SK-N-SH treated with all-trans-retinoic acid at 6 μM for 48 hours (cell line): ENCODE data around the gene PITRM1.

Experiments
- ATAC-seq: fragments of 200-7000 bp; cut with Tn5 transposase; 3 replicates; pipeline ENCODE4 v1.9.1; 2020; ENCODE audit warnings: mild to moderate bottlenecking, moderate library complexity
- ARNTL ChIP-seq: fragments of 450-650 bp; formaldehyde crosslinking; IDR thresholded peaks from 2 replicates; pipeline ENCODE4 v1.5.0; 2020; ENCODE audit warnings: low read depth, mild to moderate bottlenecking, moderate library complexity, borderline replicate concordance
- BACH2 ChIP-seq: fragments of 250-450 bp; sonication (Bioruptor Pico); IDR thresholded peaks from 2 replicates; pipeline ENCODE4 v1.9.0; 2021; ENCODE audit warnings: mild to moderate bottlenecking, borderline replicate concordance
- CSDC2 ChIP-seq: fragments of 250-450 bp; sonication (Bioruptor Pico); IDR thresholded peaks from 2 replicates; pipeline ENCODE4 v1.5.0; 2020; ENCODE audit warnings: mild to moderate bottlenecking, moderate library complexity
- ESRRG ChIP-seq: fragments of 250-450 bp; sonication (Bioruptor Pico); IDR thresholded peaks from 2 replicates; pipeline ENCODE4 v1.6.1; 2021; ENCODE audit warnings: mild to moderate bottlenecking
- GLIS3 ChIP-seq: fragments of 250-450 bp; sonication (Bioruptor Pico); IDR thresholded peaks from 2 replicates; pipeline ENCODE4 v1.5.0; 2020; ENCODE audit warnings: mild to moderate bottlenecking, moderate library complexity
- ISL1 ChIP-seq: fragments of 250-450 bp; sonication (Bioruptor Pico); IDR thresholded peaks from 2 replicates; pipeline ENCODE4 v2.1.2; 2022; ENCODE audit warnings: mild to moderate bottlenecking, moderate library complexity
- OSR1 ChIP-seq: fragments of 250-450 bp; sonication (Bioruptor Pico); IDR thresholded peaks from 2 replicates; pipeline ENCODE4 v1.8.0; 2022; ENCODE audit warnings: moderate library complexity, mild to moderate bottlenecking, inconsistent platforms
- PPARA ChIP-seq: fragments of 250-450 bp; sonication (Bioruptor Pico); IDR thresholded peaks from 2 replicates; pipeline ENCODE4 v1.5.0; 2020; ENCODE audit warnings: mild to moderate bottlenecking, borderline replicate concordance
- RARB ChIP-seq: fragments of 250-450 bp; sonication (Bioruptor Pico); IDR thresholded peaks from 2 replicates; pipeline ENCODE4 v1.8.0; 2021; ENCODE audit warnings: mild to moderate bottlenecking, moderate library complexity
- SNAI2 ChIP-seq: fragments of 250-450 bp; sonication (Bioruptor Pico); IDR thresholded peaks from 2 replicates; pipeline ENCODE4 v1.5.0; 2020; ENCODE audit warnings: mild to moderate bottlenecking, moderate library complexity
- TCF4 ChIP-seq: fragments of 250-450 bp; sonication (Bioruptor Pico); IDR thresholded peaks from 2 replicates; pipeline ENCODE4 v1.8.0; 2021; ENCODE audit warnings: mild to moderate bottlenecking, moderate library complexity, borderline replicate concordance
- TOX ChIP-seq: fragments of 250-450 bp; sonication (Bioruptor Pico); IDR thresholded peaks from 2 replicates; pipeline ENCODE4 v1.8.0; 2021; ENCODE audit warnings: mild to moderate bottlenecking, moderate library complexity, borderline replicate concordance
- ZC3H10 ChIP-seq: fragments of 250-450 bp; sonication (Bioruptor Pico); IDR thresholded peaks from 2 replicates; pipeline ENCODE4 v1.5.1; 2021; ENCODE audit warnings: mild to moderate bottlenecking, moderate library complexity
- ZFP3 ChIP-seq: fragments of 250-450 bp; sonication (Bioruptor Pico); IDR thresholded peaks from 2 replicates; pipeline ENCODE4 v1.5.0; 2020; ENCODE audit warnings: mild to moderate bottlenecking, moderate library complexity
- ZNF565 ChIP-seq: fragments of 450-650 bp; formaldehyde crosslinking; conservative IDR thresholded peaks from 2 replicates; pipeline ENCODE4 v1.5.0; 2020; ENCODE audit warnings: low read depth, mild to moderate bottlenecking, moderate library complexity
- ZNF70 ChIP-seq: fragments of 450-650 bp; formaldehyde crosslinking; IDR thresholded peaks from 2 replicates; pipeline ENCODE4 v1.5.0; 2020; ENCODE audit warnings: mild to moderate bottlenecking, moderate library complexity
- ZNF8 ChIP-seq: fragments of 450-650 bp; formaldehyde crosslinking; IDR thresholded peaks from 2 replicates; pipeline ENCODE4 v1.5.0; 2020; ENCODE audit warnings: mild to moderate bottlenecking, moderate library complexity
- TF ChIP-seq, protein P1 (sequence below): fragments of 250-450 bp; sonication (Bioruptor Pico); IDR thresholded peaks from 2 replicates; pipeline ENCODE4 v1.5.0; 2020; ENCODE audit warnings: mild to moderate bottlenecking, moderate library complexity
- TF ChIP-seq, protein P2 (sequence below): fragments of 250-450 bp; sonication (Bioruptor Pico); IDR thresholded peaks from 2 replicates; pipeline ENCODE4 v1.5.1; 2020; ENCODE audit warnings: low read depth, mild to moderate bottlenecking, moderate library complexity
- TF ChIP-seq, protein P3 (sequence below): fragments of 250-450 bp; sonication (Bioruptor Pico); IDR thresholded peaks from 2 replicates; pipeline ENCODE4 v1.8.0; 2021; ENCODE audit warnings: low read depth, mild to moderate bottlenecking, moderate library complexity, borderline replicate concordance
- TF ChIP-seq, protein P4 (sequence below): fragments of 250-450 bp; sonication (Bioruptor Pico); IDR thresholded peaks from 2 replicates; pipeline ENCODE4 v1.8.0; 2020; ENCODE audit warnings: mild to moderate bottlenecking, moderate library complexity, borderline replicate concordance

PITRM1 gene

DNA sequence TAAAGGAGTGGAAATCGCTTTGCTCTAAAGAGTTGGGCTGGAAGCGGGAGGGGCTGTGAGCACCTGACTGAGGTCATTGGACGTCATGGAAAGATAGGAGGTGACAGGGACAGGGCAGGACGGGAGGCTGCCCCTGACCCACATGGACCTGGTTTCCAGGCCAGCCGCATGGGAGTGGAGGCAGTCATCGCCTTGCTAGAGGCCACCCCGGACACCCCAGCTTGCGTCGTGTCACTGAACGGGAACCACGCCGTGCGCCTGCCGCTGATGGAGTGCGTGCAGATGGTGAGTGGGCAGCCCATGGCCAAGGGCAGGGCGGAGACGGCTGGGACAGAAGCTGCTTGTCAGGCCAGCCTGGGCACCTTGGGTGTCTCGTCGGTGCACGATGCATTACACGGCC, 63.4 kb downstream of the PITRM1 start:
- no peak for ATAC-seq
- no peak for TF ChIP-seq TCF4
- no peak for TF ChIP-seq ZC3H10
- TF ChIP-seq ISL1 (CRISPR knock-in tag) = no peak
- TF ChIP-seq, protein P1, sequence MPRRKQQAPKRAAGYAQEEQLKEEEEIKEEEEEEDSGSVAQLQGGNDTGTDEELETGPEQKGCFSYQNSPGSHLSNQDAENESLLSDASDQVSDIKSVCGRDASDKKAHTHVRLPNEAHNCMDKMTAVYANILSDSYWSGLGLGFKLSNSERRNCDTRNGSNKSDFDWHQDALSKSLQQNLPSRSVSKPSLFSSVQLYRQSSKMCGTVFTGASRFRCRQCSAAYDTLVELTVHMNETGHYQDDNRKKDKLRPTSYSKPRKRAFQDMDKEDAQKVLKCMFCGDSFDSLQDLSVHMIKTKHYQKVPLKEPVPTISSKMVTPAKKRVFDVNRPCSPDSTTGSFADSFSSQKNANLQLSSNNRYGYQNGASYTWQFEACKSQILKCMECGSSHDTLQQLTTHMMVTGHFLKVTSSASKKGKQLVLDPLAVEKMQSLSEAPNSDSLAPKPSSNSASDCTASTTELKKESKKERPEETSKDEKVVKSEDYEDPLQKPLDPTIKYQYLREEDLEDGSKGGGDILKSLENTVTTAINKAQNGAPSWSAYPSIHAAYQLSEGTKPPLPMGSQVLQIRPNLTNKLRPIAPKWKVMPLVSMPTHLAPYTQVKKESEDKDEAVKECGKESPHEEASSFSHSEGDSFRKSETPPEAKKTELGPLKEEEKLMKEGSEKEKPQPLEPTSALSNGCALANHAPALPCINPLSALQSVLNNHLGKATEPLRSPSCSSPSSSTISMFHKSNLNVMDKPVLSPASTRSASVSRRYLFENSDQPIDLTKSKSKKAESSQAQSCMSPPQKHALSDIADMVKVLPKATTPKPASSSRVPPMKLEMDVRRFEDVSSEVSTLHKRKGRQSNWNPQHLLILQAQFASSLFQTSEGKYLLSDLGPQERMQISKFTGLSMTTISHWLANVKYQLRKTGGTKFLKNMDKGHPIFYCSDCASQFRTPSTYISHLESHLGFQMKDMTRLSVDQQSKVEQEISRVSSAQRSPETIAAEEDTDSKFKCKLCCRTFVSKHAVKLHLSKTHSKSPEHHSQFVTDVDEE = no peak
- TF ChIP-seq, protein P2, sequence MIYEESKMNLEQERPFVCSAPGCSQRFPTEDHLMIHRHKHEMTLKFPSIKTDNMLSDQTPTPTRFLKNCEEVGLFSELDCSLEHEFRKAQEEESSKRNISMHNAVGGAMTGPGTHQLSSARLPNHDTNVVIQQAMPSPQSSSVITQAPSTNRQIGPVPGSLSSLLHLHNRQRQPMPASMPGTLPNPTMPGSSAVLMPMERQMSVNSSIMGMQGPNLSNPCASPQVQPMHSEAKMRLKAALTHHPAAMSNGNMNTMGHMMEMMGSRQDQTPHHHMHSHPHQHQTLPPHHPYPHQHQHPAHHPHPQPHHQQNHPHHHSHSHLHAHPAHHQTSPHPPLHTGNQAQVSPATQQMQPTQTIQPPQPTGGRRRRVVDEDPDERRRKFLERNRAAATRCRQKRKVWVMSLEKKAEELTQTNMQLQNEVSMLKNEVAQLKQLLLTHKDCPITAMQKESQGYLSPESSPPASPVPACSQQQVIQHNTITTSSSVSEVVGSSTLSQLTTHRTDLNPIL (CRISPR knock-in tag) = no peak
- no peak for TF ChIP-seq ARNTL (CRISPR knock-in tag)
- no peak for TF ChIP-seq PPARA (CRISPR knock-in tag)
- no peak for TF ChIP-seq RARB (CRISPR knock-in tag)
- TF ChIP-seq ESRRG (CRISPR knock-in tag) = no peak
- TF ChIP-seq ZNF8 = no peak
- no peak for TF ChIP-seq ZFP3
- TF ChIP-seq, protein P3, sequence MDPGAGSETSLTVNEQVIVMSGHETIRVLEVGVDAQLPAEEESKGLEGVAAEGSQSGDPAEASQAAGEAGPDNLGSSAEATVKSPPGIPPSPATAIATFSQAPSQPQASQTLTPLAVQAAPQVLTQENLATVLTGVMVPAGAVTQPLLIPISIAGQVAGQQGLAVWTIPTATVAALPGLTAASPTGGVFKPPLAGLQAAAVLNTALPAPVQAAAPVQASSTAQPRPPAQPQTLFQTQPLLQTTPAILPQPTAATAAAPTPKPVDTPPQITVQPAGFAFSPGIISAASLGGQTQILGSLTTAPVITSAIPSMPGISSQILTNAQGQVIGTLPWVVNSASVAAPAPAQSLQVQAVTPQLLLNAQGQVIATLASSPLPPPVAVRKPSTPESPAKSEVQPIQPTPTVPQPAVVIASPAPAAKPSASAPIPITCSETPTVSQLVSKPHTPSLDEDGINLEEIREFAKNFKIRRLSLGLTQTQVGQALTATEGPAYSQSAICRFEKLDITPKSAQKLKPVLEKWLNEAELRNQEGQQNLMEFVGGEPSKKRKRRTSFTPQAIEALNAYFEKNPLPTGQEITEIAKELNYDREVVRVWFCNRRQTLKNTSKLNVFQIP (CRISPR knock-in tag) = no peak
- no peak for TF ChIP-seq CSDC2 (CRISPR knock-in tag)
- TF ChIP-seq TOX (CRISPR knock-in tag) = no peak
- TF ChIP-seq BACH2 (CRISPR knock-in tag) = no peak
- no peak for TF ChIP-seq ZNF565 (CRISPR knock-in tag)
- TF ChIP-seq, protein P4, sequence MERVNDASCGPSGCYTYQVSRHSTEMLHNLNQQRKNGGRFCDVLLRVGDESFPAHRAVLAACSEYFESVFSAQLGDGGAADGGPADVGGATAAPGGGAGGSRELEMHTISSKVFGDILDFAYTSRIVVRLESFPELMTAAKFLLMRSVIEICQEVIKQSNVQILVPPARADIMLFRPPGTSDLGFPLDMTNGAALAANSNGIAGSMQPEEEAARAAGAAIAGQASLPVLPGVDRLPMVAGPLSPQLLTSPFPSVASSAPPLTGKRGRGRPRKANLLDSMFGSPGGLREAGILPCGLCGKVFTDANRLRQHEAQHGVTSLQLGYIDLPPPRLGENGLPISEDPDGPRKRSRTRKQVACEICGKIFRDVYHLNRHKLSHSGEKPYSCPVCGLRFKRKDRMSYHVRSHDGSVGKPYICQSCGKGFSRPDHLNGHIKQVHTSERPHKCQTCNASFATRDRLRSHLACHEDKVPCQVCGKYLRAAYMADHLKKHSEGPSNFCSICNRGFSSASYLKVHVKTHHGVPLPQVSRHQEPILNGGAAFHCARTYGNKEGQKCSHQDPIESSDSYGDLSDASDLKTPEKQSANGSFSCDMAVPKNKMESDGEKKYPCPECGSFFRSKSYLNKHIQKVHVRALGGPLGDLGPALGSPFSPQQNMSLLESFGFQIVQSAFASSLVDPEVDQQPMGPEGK (CRISPR knock-in tag) = no peak
- TF ChIP-seq OSR1 (CRISPR knock-in tag) = no peak

DNA sequence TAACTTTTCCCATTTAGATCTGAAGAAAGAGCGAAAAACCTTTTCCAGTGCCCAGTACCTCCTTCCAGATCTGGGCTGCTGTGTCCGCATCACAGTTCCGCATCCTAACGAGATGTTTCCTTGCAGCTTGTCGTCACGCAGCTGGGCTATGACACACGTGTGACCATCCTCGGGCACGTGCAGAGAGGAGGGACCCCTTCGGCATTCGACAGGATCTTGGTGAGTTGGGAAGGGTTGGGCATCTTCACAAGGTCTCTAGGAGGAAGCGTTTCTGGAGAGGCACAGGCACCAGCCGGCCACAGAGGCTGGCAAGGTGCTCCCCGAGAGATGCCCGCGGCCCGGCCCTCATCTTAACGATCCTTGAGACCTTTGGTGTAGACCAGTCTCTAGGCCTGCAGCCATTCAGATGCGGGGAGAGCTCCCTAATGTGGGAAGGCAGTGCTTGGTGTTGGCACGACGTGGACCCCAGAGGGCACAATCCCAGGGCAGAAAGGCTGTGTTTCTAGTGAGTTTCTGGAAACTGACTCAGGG, 63.9 kb downstream of the PITRM1 start:
- no peak for ATAC-seq
- TF ChIP-seq, protein P3 (CRISPR knock-in tag) = no peak
- TF ChIP-seq ZNF70 (CRISPR knock-in tag) (no peak), ZNF8 (no peak), ZC3H10 (no peak), TCF4 (no peak), CSDC2 (CRISPR knock-in tag) (no peak), ZFP3 (no peak), ARNTL (CRISPR knock-in tag) (no peak), GLIS3 (CRISPR knock-in tag) (no peak), ISL1 (CRISPR knock-in tag) (no peak), OSR1 (CRISPR knock-in tag) (no peak), SNAI2 (CRISPR knock-in tag) (no peak), ESRRG (CRISPR knock-in tag) (no peak), RARB (CRISPR knock-in tag) (no peak), PPARA (CRISPR knock-in tag) (no peak), TOX (CRISPR knock-in tag) (no peak)
- TF ChIP-seq, protein P2 (CRISPR knock-in tag) = no peak
- TF ChIP-seq, protein P1 = no peak
- TF ChIP-seq, protein P4 (CRISPR knock-in tag) = no peak
